IPS-NIHi11 (cell line): Measurements from ENCODE around the gene SUCLG1.
"Not testable (repeated sequence)": the region's sequence is repeated elsewhere in the genome, so short reads cannot be mapped to it uniquely, and the experiment has no call there.

Experiments
- DNase-seq: peaks from one replicate; pipeline ENCODE4 v3.0.0; 2012; ENCODE audit warnings: mixed read lengths, low spot score

The SUCLG1 gene

GRCh38 chr2:84421197-84421596 lies 37.9 kb downstream of the SUCLG1 start:
- DNase-seq = no peak

GRCh38 chr2:84417453-84418145 lies 41.5 kb downstream of the SUCLG1 start:
- no peak for DNase-seq

GRCh38 chr2:84409531-84409930 lies 49.5 kb downstream of the SUCLG1 start:
- no peak for DNase-seq

- not testable (repeated sequence) for DNase-seq
These were observed 57.0 kb downstream of the SUCLG1 start for GRCh38 chr2:84402111-84402510.

GRCh38 chr2:84399839-84400238 lies 59.2 kb downstream of the SUCLG1 start:
- DNase-seq = not testable (repeated sequence)

- DNase-seq = no peak
These were observed 63.3 kb downstream of the SUCLG1 start for GRCh38 chr2:84395820-84396219.

- no peak for DNase-seq
These were observed 64.5 kb downstream of the SUCLG1 start for GRCh38 chr2:84394628-84395027.

- no peak for DNase-seq
These were observed 65.3 kb downstream of the SUCLG1 start for GRCh38 chr2:84393829-84394228.

GRCh38 chr2:84389794-84390193 lies 69.3 kb downstream of the SUCLG1 start:
- DNase-seq = no peak

GRCh38 chr2:84388921-84389490 lies 70.1 kb downstream of the SUCLG1 start:
- DNase-seq = no peak

GRCh38 chr2:84388133-84388532 lies 70.9 kb downstream of the SUCLG1 start:
- DNase-seq = no peak

GRCh38 chr2:84386336-84387040 lies 72.6 kb downstream of the SUCLG1 start:
- no peak for DNase-seq

GRCh38 chr2:84383271-84383670 lies 75.8 kb downstream of the SUCLG1 start:
- no peak for DNase-seq

GRCh38 chr2:84380875-84381274 lies 78.2 kb downstream of the SUCLG1 start:
- DNase-seq = no peak

- DNase-seq = no peak
These were observed 80.1 kb downstream of the SUCLG1 start for GRCh38 chr2:84378960-84379359.

- no peak for DNase-seq
These were observed 84.1 kb downstream of the SUCLG1 start for GRCh38 chr2:84375020-84375419.

- DNase-seq = no peak
These were observed 85.2 kb downstream of the SUCLG1 start for GRCh38 chr2:84373866-84374265.
